HG03565 (cell line): ENCODE data around the gene EP400.

Experiments used
- ATAC-seq: cut with Tn5 transposase; IDR thresholded peaks from one replicate; pipeline ENCODE4 v1.9.1; 2021; ENCODE audit warnings: mild to moderate bottlenecking, moderate library complexity; ENCODE audit not compliant: unreplicated experiment

EP400 gene

GRCh38 chr12:131927110-131928079 is 22.3 kb upstream of the EP400 start:
- no peak for ATAC-seq

- ATAC-seq, result no peak
Measured at GRCh38 chr12:131928080-131928710, 21.5 kb upstream of the EP400 start.

GRCh38 chr12:131928711-131929580 is 20.8 kb upstream of the EP400 start, which contains the start of gene PUS1:
PUS1 (plus strand) TSS chr12:131929276; CDS start chr12:131929723, 447 bp downstream.
- ATAC-seq, result peak; percentile 55

GRCh38 chr12:131929581-131930456 is 19.9 kb upstream of the EP400 start:
- no peak for ATAC-seq

GRCh38 chr12:131930510-131930909 is 19.2 kb upstream of the EP400 start:
- ATAC-seq, result no peak

- no peak for ATAC-seq
Measured at GRCh38 chr12:131933387-131933786, 16.4 kb upstream of the EP400 start.

GRCh38 chr12:131934535-131934934 is 15.2 kb upstream of the EP400 start:
- ATAC-seq, result no peak

GRCh38 chr12:131938082-131938481 is 11.7 kb upstream of the EP400 start:
- ATAC-seq, result no peak

GRCh38 chr12:131939007-131939406 is 10.7 kb upstream of the EP400 start:
- no peak for ATAC-seq

- ATAC-seq, result no peak
Measured at GRCh38 chr12:131940141-131940547, 9.6 kb upstream of the EP400 start.

GRCh38 chr12:131941116-131941986 is 8.4 kb upstream of the EP400 start:
- no peak for ATAC-seq

- no peak for ATAC-seq
Measured at GRCh38 chr12:131941987-131942341, 7.8 kb upstream of the EP400 start.

- no peak for ATAC-seq
Measured at GRCh38 chr12:131942671-131943070, 7.1 kb upstream of the EP400 start.

GRCh38 chr12:131943389-131943788 is 6.4 kb upstream of the EP400 start:
- no peak for ATAC-seq

- no peak for ATAC-seq
Measured at GRCh38 chr12:131943876-131944275, 5.9 kb upstream of the EP400 start.

GRCh38 chr12:131944601-131945251 is 5.0 kb upstream of the EP400 start:
- no peak for ATAC-seq

GRCh38 chr12:131946757-131947156 is 3.0 kb upstream of the EP400 start:
- ATAC-seq, result no peak

- no peak for ATAC-seq
Measured at GRCh38 chr12:131947482-131948027, 2.2 kb upstream of the EP400 start.
